SKM-1 treated with dmso at 0.1 percent for 144 hours (cell line): ENCODE measurements around the gene CDH13.

ENCODE experiments used
- DNase-seq: peaks from one replicate; lab custom pipeline; 2025; ENCODE audit not compliant: unreplicated experiment; lab: John Stamatoyannopoulos, UW

Gene CDH13

GRCh38 chr16:83809092-83809491 is 1182.3 kb downstream of the CDH13 start:
- DNase-seq: no peak

GRCh38 chr16:83810901-83811300 is 1184.1 kb downstream of the CDH13 start:
- no peak for DNase-seq

GRCh38 chr16:83813823-83814658 is 1187.3 kb downstream of the CDH13 start:
- DNase-seq: no peak

GRCh38 chr16:83814659-83814985 is 1187.9 kb downstream of the CDH13 start:
- no peak for DNase-seq

- no peak for DNase-seq
Observed at GRCh38 chr16:83817022-83817421, 1190.3 kb downstream of the CDH13 start.

GRCh38 chr16:83818276-83818675 is 1191.5 kb downstream of the CDH13 start:
- DNase-seq: no peak

GRCh38 chr16:83819361-83819760 is 1192.6 kb downstream of the CDH13 start:
- no peak for DNase-seq

GRCh38 chr16:83826146-83826913 is 1199.6 kb downstream of the CDH13 start:
- peak; percentile 41 for DNase-seq

GRCh38 chr16:83830091-83830768 is 1203.5 kb downstream of the CDH13 start:
- DNase-seq: no peak

GRCh38 chr16:83830769-83831455 is 1204.1 kb downstream of the CDH13 start:
- DNase-seq: no peak

- no peak for DNase-seq
Observed at GRCh38 chr16:83831456-83831987, 1204.8 kb downstream of the CDH13 start.

- no peak for DNase-seq
Observed at GRCh38 chr16:83833921-83834320, 1207.2 kb downstream of the CDH13 start.

- DNase-seq: no peak
Observed at GRCh38 chr16:83835586-83836566, 1209.1 kb downstream of the CDH13 start.

- no peak for DNase-seq
Observed at GRCh38 chr16:83837566-83837965, 1210.8 kb downstream of the CDH13 start.

GRCh38 chr16:83838151-83838550 is 1211.4 kb downstream of the CDH13 start:
- DNase-seq: no peak

GRCh38 chr16:83839561-83839960 is 1212.8 kb downstream of the CDH13 start:
- no peak for DNase-seq

GRCh38 chr16:83840060-83840617 is 1213.4 kb downstream of the CDH13 start:
- DNase-seq: no peak

- no peak for DNase-seq
Observed at GRCh38 chr16:83842291-83842690, 1215.5 kb downstream of the CDH13 start.

GRCh38 chr16:83842756-83843507 is 1216.2 kb downstream of the CDH13 start:
- peak; percentile 50 for DNase-seq
